ENCODE results near the gene ERC2. TPM values are rescaled to one million over a fixed set of nuclear protein-coding genes. Genes with fewer than 3 reads are reported as not detected.

The ERC2 gene
- total RNA-seq, 1 donor from 2014 or later, result 0.76 TPM

DNA sequence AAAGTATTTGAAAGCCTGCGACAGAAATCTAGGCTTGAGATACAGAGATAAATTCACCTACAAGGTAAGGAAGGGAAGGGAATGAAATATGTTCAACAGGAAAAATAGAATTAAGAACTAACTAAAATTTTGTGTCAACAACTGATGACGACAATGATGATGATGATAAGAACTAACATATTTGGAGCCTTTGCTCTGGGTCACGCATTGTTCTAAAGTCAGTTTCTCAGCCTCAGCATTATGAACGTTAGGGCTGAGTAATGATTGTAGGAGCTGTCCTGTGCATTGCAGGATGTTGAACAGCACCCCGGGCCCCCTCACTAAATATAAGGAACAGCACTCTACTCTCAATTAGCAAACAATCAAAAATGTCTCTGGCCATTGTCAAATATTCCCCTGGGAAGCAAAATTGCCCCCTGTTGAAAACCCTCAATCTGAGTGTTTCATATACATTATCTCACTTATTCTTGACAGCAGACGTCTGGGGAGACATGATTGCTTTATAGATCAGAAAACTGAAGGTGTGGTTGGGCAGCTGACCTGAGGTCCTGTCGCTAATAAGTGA, 88.5 kb downstream of the ERC2 start:
- DNase-seq (ENCODE audit: missing footprints) (no peak), ATAC-seq (no peak)
- intact Hi-C loops (cut with DNase I), result no loop called here

DNA sequence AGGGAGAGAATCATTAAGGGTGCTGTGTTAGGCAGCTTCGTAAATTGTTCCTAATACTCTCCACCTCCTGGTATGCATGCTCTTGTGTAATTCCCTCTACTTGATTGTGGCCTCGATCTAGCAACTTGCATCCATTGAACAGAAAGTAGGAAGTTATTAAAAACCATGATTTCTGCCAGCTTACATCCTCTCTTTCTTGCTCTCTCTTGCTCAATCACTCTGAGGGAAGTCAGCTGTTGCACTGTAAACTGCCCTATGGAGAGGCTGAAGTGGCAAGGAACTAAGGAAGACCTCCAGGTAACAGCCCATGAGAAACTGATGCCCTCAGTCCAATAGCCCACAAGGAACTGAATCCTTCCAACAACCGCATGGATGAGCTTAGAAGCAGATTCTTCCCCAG, 92.6 kb downstream of the ERC2 start:
- intact Hi-C loops (cut with DNase I), result no loop called here
- ATAC-seq, result no peak
- no peak for DNase-seq (ENCODE audit: missing footprints)

DNA sequence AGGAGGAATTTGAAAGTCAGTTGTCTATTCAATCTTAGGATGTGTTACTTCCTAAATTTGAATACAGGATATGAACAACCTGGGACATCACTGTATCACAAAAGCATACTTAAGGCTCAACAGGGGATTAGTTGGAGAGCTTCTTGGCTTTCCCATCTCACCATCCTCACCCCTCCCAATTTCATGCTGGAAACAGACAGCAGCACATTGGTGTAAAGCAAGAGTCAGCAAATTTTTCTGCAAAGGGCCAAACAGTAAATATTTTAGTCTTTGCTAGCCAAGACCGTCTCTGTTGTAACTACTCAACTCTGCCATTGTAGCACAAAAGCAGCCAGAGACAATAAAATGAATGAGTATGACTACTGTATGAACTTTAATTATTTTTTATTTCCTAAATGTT, 94.9 kb downstream of the ERC2 start:
- intact Hi-C loops (cut with DNase I), result no loop called here

DNA sequence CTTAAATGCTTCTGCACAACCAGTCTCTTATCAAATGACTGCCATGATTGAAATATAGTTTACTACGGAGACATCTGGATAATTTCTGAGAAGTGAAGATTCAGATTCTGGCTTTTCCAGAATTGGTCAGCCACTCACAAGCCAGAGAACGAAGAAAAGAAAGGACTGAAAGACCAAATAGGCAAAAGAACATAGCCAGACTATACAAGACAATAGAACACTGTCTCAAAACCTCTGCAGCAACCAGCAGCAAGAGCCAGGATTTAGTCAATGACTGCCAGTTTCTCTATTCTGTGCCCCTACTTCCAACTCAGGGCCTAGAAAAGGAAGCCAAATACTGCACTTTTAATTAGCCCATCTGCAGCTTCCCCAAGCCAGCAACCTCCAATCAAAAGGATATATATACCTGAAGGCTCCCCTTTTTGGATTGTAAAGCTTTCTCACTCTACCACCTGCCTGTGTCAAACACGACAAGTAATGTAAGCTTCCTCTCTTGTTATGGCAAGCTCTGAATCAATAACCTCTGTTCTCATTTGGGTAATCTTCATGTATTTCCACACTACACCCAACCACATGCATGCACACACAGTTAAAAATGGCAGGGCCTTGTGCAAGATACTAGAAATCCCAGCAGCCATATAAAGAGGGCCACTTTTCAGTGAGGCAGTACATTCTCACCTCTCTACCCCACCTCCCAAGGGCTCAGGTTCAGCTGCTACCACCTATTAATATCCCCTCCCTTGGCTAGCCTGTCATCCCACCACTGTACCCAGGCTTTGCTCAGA, 97.1 kb downstream of the ERC2 start:
- ATAC-seq (no peak), DNase-seq (ENCODE audit: missing footprints) (no peak)
- intact Hi-C loops (cut with DNase I), result no loop called here

More for the DNA sequence above, 94.9 kb downstream of the ERC2 start:
- DNase-seq (ENCODE audit: missing footprints) (no peak), ATAC-seq (no peak)

DNA sequence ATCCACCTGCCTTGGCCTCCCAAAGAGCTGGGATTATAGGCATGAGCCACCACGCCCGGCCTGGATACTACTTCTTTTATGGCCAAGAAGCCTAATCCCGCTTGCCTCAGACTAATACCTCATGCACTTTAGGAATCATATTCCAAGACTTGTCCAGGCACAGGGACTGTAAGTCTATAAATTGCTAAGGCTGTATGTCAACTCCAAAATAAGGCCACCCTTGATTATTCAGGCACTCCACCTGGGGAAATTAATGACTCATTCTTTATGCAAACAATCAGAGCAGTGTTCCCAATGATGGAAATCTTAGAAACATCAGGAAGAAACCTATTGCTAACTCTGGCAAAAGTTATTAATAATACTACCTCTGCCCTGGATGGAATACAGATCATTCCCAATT, 98.4 kb downstream of the ERC2 start:
- DNase-seq (ENCODE audit: missing footprints), result no peak
- intact Hi-C loops (cut with DNase I), result no loop called here
- ATAC-seq, result no peak

DNA sequence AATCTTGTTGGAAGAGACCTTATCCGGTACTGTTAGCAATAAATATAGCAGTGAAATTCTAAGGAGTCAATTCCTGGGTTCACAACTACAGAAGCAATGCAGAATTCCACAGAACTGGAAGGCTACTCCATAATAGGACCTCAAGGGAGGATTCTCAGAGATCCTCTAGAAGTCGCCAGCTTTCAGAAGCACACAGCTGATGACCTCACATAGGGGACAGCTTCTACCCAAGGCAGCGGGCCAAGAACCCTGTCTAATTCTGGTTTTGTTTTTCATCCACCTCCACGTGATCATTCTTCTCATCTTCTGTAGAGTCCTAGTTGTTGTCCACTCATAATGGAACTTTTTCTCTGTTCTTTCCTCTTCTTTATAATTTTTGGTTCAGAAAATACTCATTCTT, 99.4 kb downstream of the ERC2 start:
- ATAC-seq (no peak), DNase-seq (ENCODE audit: missing footprints) (no peak)
- intact Hi-C loops (cut with DNase I), result no loop called here

DNA sequence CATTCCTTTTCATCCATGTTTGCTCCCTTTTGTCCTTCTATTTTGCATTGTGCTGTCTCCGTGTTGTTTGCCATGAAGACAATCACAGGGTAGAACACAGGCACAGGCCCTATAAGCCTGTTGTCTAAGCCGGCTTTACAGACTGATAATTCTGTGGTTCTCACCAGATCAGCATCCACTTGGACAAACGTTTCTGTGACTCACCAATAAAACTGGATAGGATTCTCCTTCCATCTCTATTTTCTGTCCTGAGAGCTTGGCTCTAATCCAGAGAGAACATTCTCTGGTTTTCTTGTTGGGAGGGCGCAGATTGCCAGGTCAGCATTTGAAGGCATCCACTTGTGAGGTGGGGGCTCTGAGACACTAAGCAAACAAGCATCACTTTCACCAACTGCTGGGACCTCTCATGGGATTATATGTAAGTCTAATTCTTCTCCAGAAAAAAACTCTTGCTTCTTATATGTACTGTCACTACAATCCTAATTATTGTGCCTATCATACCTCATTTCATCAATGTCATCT, 101.6 kb downstream of the ERC2 start:
- intact Hi-C loops (cut with DNase I), result no loop called here
- ATAC-seq, result no peak
- no peak for DNase-seq (ENCODE audit: missing footprints)

DNA sequence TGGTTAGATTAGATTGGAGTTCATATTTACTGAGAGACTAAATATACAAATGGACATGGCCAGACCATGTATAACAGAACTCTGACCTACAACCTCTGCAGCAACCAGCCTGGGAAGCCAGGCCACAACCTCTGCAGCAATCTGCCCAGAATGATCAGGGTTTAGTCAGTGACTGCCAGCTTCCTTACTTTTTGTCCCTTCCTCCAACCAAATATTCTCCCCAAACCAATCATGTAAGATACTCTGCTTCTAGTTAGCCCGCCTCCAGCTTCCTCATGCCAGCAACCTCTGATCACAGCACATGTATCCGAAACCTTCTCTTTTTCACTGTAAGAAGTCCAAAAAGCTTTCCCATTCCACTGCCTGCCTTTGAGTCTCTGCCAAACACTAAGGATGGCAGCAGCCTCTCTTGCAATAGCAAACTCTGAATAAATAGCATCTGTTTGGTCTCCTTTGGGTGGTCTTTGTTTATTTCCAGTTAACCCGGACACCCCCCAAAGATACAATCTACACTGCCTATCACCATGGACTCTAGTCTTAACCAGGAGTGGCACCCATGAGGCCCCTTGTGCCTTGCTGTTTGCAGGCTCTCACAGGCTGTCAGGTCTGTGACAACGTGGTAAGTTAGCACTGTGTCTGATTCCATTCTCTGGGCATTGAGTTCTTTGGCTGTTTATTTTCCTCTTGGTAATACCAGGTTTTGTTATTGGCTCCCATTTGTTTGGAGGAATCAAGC, 102.2 kb downstream of the ERC2 start:
- ATAC-seq (no peak), DNase-seq (ENCODE audit: missing footprints) (no peak)
- intact Hi-C loops (cut with DNase I), result no loop called here

DNA sequence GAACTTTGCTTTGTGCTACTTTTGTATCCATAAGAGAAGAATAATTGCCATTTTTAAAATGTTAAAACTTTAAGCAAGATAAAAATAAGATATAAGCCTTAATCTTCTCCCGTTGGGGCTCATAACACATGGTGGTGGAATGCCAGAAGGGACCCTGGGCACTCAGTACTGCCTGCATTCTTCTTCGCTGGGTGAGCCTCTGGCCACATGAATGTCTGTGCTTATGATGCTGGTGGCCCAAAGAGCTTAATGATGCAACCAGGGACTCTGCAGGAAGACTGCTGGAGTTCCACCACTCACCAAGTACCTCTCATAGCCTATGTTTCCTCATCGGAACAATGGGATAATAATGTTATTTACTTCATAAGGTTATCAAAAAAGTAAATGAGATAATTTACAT, 103.6 kb downstream of the ERC2 start:
- intact Hi-C loops (cut with DNase I), result no loop called here
- DNase-seq (ENCODE audit: missing footprints), result no peak
- no peak for ATAC-seq

DNA sequence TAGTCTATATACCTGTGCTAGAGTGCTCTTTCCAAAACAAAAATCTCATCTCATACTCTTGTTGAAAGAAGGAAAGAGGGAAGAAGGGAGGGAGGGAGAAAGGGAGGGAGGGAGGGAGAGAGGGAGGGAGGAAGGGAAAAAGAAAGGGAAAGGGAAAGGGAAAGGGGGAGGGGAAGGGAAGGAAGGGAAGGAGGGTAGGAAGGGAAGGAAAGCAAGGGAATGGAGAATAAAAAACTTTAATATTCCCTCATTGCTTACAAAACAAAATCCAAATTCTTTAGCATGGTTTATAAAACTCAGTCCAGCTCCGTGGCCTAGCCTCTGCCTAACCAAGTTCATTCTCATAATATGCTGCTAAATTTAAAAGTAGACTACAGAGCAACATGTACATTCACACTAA, 104.5 kb downstream of the ERC2 start:
- no peak for DNase-seq (ENCODE audit: missing footprints)
- intact Hi-C loops (cut with DNase I), result no loop called here
- no peak for ATAC-seq

DNA sequence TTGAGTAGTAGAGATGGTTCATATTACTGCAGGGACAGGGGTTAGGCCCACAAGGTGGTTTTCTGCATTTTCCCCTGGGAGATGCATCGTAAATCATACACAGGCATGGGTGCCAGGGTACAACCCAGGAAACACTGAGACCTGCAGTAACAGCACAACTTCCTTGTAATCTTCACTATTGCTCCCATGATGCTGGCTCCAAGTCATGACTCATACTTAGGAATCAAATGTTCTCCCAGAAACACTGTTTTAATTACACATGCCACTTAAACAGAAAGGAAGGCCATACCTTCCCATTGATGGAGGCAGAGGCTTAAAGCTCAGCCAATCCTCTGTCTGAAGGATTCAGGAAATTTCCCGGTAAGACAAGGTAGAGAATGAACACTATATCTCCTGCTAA, 106.5 kb downstream of the ERC2 start:
- DNase-seq (ENCODE audit: missing footprints) (no peak), ATAC-seq (no peak)
- intact Hi-C loops (cut with DNase I), result no loop called here

DNA sequence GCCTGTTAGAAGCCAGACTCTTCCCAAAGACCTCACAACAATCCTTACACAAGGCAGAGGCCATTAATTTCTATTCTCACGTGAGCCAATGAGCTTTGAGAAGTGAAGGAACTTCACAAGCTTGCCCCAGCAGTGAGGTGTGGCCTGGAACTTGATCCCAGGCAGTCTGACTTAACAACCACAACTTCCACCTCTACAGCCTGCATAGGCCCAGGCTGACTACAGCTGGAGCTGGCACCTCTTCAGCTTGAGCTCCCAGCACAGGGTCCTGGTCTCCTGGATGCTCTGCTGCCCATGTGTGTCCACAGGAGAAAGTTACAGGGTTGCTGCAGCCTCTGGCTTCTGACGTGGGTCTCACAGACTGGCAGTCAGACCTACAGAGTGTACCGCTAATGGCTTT, 111.0 kb downstream of the ERC2 start:
- no peak for ATAC-seq
- intact Hi-C loops (cut with DNase I), result no loop called here
- DNase-seq (ENCODE audit: missing footprints), result no peak

DNA sequence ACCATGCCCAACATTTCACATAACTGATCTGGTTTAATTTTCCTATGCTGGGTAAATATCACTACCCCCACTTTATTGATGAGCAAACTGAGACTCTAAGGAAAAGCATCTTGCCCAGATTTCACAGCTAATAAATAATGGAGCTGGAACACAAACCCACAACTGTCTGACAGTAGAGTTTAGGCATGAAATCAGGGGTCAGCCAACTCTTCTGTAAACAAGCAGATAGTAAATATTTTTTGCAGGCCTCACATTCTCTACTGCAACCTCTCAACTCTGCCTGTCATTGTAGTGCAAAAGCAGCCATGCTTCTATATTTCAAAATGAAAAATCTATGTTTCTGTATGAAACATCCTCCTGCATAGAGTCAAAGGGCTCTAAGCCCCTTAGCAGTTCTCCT, 111.5 kb downstream of the ERC2 start:
- intact Hi-C loops (cut with DNase I), result no loop called here
- DNase-seq (ENCODE audit: missing footprints), result no peak
- ATAC-seq, result no peak

DNA sequence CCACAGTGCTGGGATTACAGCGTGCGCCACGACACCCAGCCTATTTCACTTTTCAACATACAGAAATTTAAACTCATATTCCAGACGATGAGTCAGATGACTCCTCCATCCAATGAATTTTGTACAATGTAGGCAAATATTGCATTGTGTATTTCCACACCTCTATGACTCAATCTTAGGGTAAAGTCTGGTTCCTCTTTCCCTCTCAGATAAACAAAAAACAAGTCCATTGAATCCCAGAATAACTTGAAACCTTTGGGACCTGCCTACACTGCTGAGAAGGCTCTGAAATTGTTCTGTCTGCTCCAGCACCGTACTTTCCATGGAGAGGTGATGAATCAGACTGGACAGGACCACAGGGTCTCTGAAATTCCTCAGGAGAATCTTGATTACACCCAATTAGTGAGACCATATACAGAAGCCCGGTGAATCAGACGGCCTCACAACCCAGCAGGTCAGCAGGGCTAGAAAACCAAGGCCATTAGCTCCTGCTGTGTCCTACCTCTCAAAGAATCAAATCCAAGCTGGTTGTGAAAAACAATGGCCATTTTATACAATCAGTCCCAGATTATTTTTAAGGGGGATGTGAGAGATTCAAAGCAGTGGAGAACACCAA, 112.6 kb downstream of the ERC2 start:
- ATAC-seq (no peak), DNase-seq (ENCODE audit: missing footprints) (no peak)
- intact Hi-C loops (cut with DNase I), result no loop called here

DNA sequence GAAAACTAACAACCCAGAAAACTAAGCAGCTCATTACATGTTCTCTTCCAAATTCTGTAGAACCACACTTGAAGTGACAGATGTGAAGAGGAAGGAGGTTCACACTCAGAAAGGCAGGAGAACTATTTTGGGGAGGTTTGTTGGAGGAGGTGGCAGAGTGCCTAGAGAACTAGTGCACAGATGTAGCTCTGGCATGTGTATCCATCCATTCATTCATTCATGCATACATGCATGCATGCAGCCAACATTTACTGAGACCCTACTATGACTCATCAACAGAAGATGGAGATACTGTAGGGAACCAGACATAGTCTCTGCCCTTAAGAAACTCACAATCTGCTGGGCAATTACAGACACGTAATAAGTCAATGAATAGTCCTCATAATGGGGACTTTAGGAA, 116.7 kb downstream of the ERC2 start:
- ATAC-seq (no peak), DNase-seq (ENCODE audit: missing footprints) (no peak)
- intact Hi-C loops (cut with DNase I), result no loop called here

DNA sequence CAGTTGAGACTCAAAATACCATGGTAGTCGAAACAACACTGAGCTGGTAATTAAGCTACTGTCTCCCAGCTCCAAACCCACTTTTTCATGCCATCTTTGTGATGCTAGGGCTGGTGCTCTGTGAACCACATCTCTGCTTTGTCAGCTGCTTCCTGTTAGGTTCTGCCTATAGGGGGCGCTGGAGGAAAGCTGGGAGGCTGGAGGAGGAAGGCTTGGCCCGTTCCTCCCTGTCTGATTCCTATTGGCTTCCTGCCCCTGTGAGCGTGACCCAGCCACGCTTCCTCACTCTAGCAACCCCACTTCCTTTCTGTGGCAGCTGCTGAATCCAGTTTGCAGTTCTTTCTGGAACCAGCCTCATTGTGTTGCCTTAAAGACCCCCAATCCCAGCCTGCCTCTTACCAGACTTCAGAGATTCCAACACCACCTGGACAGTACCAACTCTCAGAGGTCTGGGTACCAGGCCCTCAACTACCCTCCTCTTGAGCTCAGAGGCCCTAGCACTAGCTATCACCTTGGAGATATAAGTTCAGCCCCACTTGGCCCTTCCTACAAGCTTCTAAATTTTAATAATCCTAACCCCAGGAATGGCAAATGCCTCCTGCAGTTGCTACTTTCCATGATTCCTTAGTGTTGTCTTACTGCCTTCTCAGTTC, 120.9 kb downstream of the ERC2 start:
- intact Hi-C loops (cut with DNase I), result no loop called here
- no peak for DNase-seq (ENCODE audit: missing footprints)
- ATAC-seq, result no peak

DNA sequence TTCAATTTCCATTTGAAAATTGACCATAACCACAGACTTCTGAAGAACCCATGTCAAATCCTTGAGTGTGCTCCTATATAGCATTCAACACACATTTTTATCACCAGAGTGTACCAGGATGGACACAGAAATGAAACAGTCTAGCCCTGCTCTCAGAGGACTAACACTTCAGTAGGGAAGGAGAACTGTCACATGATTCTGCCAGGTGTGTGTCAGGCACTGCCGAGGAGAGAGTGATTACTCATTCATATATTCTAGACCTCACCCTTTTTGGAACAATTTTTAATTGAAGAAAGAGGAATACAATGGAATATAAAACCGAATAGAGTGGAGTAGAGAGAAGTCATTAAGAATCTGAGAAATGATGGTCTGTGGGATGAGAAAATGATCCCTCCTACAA, 125.8 kb downstream of the ERC2 start:
- ATAC-seq, result no peak
- intact Hi-C loops (cut with DNase I), result loop anchor here (5.0 kb wide), 2 partner anchors 105 to 150 kb away; no protein-coding TSS in a partner anchor
- DNase-seq (ENCODE audit: missing footprints), result no peak

DNA sequence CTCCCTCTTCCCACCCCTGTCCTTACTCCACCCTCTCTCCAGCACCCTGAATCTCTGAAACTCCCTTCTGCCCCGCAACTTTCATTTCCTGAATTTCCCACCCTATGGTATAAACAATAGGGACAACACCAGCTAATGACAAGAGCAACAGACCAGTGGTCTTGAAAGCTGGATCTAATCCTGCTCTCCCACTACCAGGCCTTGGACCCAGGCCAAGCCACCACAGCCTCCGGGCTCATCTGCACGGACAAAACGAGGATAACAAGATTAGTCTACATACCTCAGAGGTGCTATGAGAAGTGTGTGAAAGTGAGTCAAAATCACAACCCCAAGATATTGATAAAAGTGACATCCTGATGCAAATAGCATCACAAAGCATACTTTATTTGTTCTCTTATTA, 128.6 kb downstream of the ERC2 start:
- intact Hi-C loops (cut with DNase I), result loop anchor here (5.0 kb wide), 2 partner anchors 108 to 153 kb away; no protein-coding TSS in a partner anchor
- DNase-seq (ENCODE audit: missing footprints) (no peak), ATAC-seq (no peak)

DNA sequence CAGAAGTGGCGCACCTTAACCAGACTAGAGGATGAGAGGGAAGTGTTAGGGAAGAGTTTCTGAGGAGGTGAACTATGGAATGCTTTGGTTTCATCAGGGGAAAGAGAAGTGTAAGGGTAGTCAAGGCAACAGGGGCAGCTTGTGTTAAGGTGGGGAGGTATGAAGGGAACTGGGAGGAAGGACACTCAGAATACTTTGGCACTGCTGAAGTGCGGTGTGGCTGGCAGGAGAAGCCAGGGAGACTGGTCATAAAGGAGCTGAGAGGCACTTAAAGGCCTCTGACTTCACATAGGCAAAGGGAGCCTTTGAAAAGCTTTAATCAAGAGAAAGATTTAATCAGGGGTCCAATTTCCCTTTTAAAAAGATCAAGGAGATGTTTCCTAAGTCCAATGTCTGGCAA, 129.0 kb downstream of the ERC2 start:
- intact Hi-C loops (cut with DNase I), result no loop called here
- DNase-seq (ENCODE audit: missing footprints) (no peak), ATAC-seq (no peak)

Measured in Right ventricle myocardium inferior (tissue), 1 donor.